ENCODE results near the gene SSC4D. TPM values are rescaled to one million over a fixed set of nuclear protein-coding genes. Genes with fewer than 3 reads are reported as not detected.
"Not testable (repeated sequence)": the region's sequence is repeated elsewhere in the genome, so short reads cannot be mapped to it uniquely, and the experiment has no call there.

SSC4D gene
- polyA plus RNA-seq (2013) = 0.71 TPM

GRCh38 chr7:76409537-76409936 is at the start of gene SSC4D:
Gene SSC4D, minus strand, starts transcription at chr7:76409697. Its CDS starts 5,258 bp downstream, at chr7:76404439.
- no peak within 1 kb of the TSS for H3K4me3 ChIP-seq (ENCODE audit: control insufficient read depth in 1 of 7, extremely low read depth in 1 of 7, insufficient read depth in 4 of 7, low read depth in 2 of 7, low read length in 6 of 7)
- H3K4me1 ChIP-seq (ENCODE audit: control extremely low read depth in 1 of 4, control insufficient read depth in 4 of 4, insufficient read depth in 4 of 4, low read length in 3 of 4) = peaks cover 0 to 5% (median 0%) of the 10 kb centered on the region in 4 experiments
- peaks cover 0 to 4% (median 0%) of the 10 kb centered on the region in 4 experiments for H3K36me3 ChIP-seq (ENCODE audit: control insufficient read depth in 4 of 4, insufficient read depth in 4 of 4, low read length in 3 of 4)
- ChIA-PET CTCF (interaction anchor here (1.1 kb wide), 1 partner anchor 16 kb away, joined by 3 read pairs; no protein-coding TSS in a partner anchor), POLR2A (no interaction called here)
- H3K27me3 ChIP-seq (replicated peaks in 2 of 5; ENCODE audit: control insufficient read depth in 4 of 5, insufficient read depth in 5 of 5, low read length in 4 of 5) = no peaks in the 10 kb centered on the region
- DNase-seq = no peak
- 93% methylated on average over 3 of the region's 6 CpGs for WGBS (ENCODE audit: insufficient coverage)
- H3K9me3 ChIP-seq (ENCODE audit: control extremely low read depth in 1 of 5, control insufficient read depth in 4 of 5, insufficient read depth in 2 of 5, low read depth in 1 of 5, low read length in 4 of 5) = no peaks in the 10 kb centered on the region
- H3K27ac ChIP-seq (ENCODE audit: insufficient read depth in 1 of 2, low read depth in 1 of 2, low read length in 2 of 2, poor library complexity in 1 of 2, severe bottlenecking in 2 of 2) = no peak within 1 kb of the TSS

- H3K9me3 ChIP-seq (ENCODE audit: control extremely low read depth in 1 of 5, control insufficient read depth in 4 of 5, insufficient read depth in 2 of 5, low read depth in 1 of 5, low read length in 4 of 5); H3K27me3 ChIP-seq (replicated peaks in 2 of 5; ENCODE audit: control insufficient read depth in 4 of 5, insufficient read depth in 5 of 5, low read length in 4 of 5); CTCF ChIA-PET; DNase-seq; H3K36me3 ChIP-seq (ENCODE audit: control insufficient read depth in 4 of 4, insufficient read depth in 4 of 4, low read length in 3 of 4); H3K27ac ChIP-seq (ENCODE audit: insufficient read depth in 1 of 2, low read depth in 1 of 2, low read length in 2 of 2, poor library complexity in 1 of 2, severe bottlenecking in 2 of 2); POLR2A ChIA-PET; H3K4me1 ChIP-seq (ENCODE audit: control extremely low read depth in 1 of 4, control insufficient read depth in 4 of 4, insufficient read depth in 4 of 4, low read length in 3 of 4); H3K4me3 ChIP-seq (ENCODE audit: control insufficient read depth in 1 of 7, extremely low read depth in 1 of 7, insufficient read depth in 4 of 7, low read depth in 2 of 7, low read length in 6 of 7): not testable (repeated sequence)
- WGBS (ENCODE audit: insufficient coverage) = no CpG with 5 or more reads among the region's 4 CpGs
These were observed 49.0 kb upstream of the SSC4D start for GRCh38 chr7:76458504-76458903.

- H3K4me1 ChIP-seq (ENCODE audit: control extremely low read depth in 1 of 4, control insufficient read depth in 4 of 4, insufficient read depth in 4 of 4, low read length in 3 of 4); H3K9me3 ChIP-seq (ENCODE audit: control extremely low read depth in 1 of 5, control insufficient read depth in 4 of 5, insufficient read depth in 2 of 5, low read depth in 1 of 5, low read length in 4 of 5); H3K4me3 ChIP-seq (ENCODE audit: control insufficient read depth in 1 of 7, extremely low read depth in 1 of 7, insufficient read depth in 4 of 7, low read depth in 2 of 7, low read length in 6 of 7); H3K36me3 ChIP-seq (ENCODE audit: control insufficient read depth in 4 of 4, insufficient read depth in 4 of 4, low read length in 3 of 4); POLR2A ChIA-PET; H3K27me3 ChIP-seq (replicated peaks in 2 of 5; ENCODE audit: control insufficient read depth in 4 of 5, insufficient read depth in 5 of 5, low read length in 4 of 5); CTCF ChIA-PET; H3K27ac ChIP-seq (ENCODE audit: insufficient read depth in 1 of 2, low read depth in 1 of 2, low read length in 2 of 2, poor library complexity in 1 of 2, severe bottlenecking in 2 of 2); DNase-seq: not testable (repeated sequence)
- no CpG with 5 or more reads among the region's 4 CpGs for WGBS (ENCODE audit: insufficient coverage)
These were observed 47.5 kb upstream of the SSC4D start for GRCh38 chr7:76457017-76457416.

- no CpG with 5 or more reads among the region's 5 CpGs for WGBS (ENCODE audit: insufficient coverage)
- H3K4me1 ChIP-seq (ENCODE audit: control extremely low read depth in 1 of 4, control insufficient read depth in 4 of 4, insufficient read depth in 4 of 4, low read length in 3 of 4); H3K27me3 ChIP-seq (replicated peaks in 2 of 5; ENCODE audit: control insufficient read depth in 4 of 5, insufficient read depth in 5 of 5, low read length in 4 of 5); H3K36me3 ChIP-seq (ENCODE audit: control insufficient read depth in 4 of 4, insufficient read depth in 4 of 4, low read length in 3 of 4); H3K9me3 ChIP-seq (ENCODE audit: control extremely low read depth in 1 of 5, control insufficient read depth in 4 of 5, insufficient read depth in 2 of 5, low read depth in 1 of 5, low read length in 4 of 5); CTCF ChIA-PET; POLR2A ChIA-PET; H3K27ac ChIP-seq (ENCODE audit: insufficient read depth in 1 of 2, low read depth in 1 of 2, low read length in 2 of 2, poor library complexity in 1 of 2, severe bottlenecking in 2 of 2): not testable (repeated sequence)
- peak; percentile 31 to 78 (median 75) for DNase-seq
- peak overlapping the region in 1 of 7 experiments; percentile 59 for H3K4me3 ChIP-seq (ENCODE audit: control insufficient read depth in 1 of 7, extremely low read depth in 1 of 7, insufficient read depth in 4 of 7, low read depth in 2 of 7, low read length in 6 of 7)
These were observed 36.1 kb upstream of the SSC4D start for GRCh38 chr7:76445577-76446008.

- H3K4me3 ChIP-seq (ENCODE audit: control insufficient read depth in 1 of 7, extremely low read depth in 1 of 7, insufficient read depth in 4 of 7, low read depth in 2 of 7, low read length in 6 of 7); H3K4me1 ChIP-seq (ENCODE audit: control extremely low read depth in 1 of 4, control insufficient read depth in 4 of 4, insufficient read depth in 4 of 4, low read length in 3 of 4); POLR2A ChIA-PET; H3K9me3 ChIP-seq (ENCODE audit: control extremely low read depth in 1 of 5, control insufficient read depth in 4 of 5, insufficient read depth in 2 of 5, low read depth in 1 of 5, low read length in 4 of 5); H3K36me3 ChIP-seq (ENCODE audit: control insufficient read depth in 4 of 4, insufficient read depth in 4 of 4, low read length in 3 of 4); H3K27me3 ChIP-seq (replicated peaks in 2 of 5; ENCODE audit: control insufficient read depth in 4 of 5, insufficient read depth in 5 of 5, low read length in 4 of 5); H3K27ac ChIP-seq (ENCODE audit: insufficient read depth in 1 of 2, low read depth in 1 of 2, low read length in 2 of 2, poor library complexity in 1 of 2, severe bottlenecking in 2 of 2); CTCF ChIA-PET: not testable (repeated sequence)
- peak in 2 of 3 donors; percentile 19 to 23 for DNase-seq
- 20% methylated on average over 1 of the region's 12 CpGs for WGBS (ENCODE audit: insufficient coverage)
These were observed 34.3 kb upstream of the SSC4D start for GRCh38 chr7:76443846-76444245.

GRCh38 chr7:76442664-76443446 is 33.4 kb upstream of the SSC4D start:
- H3K9me3 ChIP-seq (ENCODE audit: control extremely low read depth in 1 of 5, control insufficient read depth in 4 of 5, insufficient read depth in 2 of 5, low read depth in 1 of 5, low read length in 4 of 5); H3K36me3 ChIP-seq (ENCODE audit: control insufficient read depth in 4 of 4, insufficient read depth in 4 of 4, low read length in 3 of 4); CTCF ChIA-PET; DNase-seq; H3K27ac ChIP-seq (ENCODE audit: insufficient read depth in 1 of 2, low read depth in 1 of 2, low read length in 2 of 2, poor library complexity in 1 of 2, severe bottlenecking in 2 of 2); POLR2A ChIA-PET; H3K27me3 ChIP-seq (replicated peaks in 2 of 5; ENCODE audit: control insufficient read depth in 4 of 5, insufficient read depth in 5 of 5, low read length in 4 of 5); H3K4me3 ChIP-seq (ENCODE audit: control insufficient read depth in 1 of 7, extremely low read depth in 1 of 7, insufficient read depth in 4 of 7, low read depth in 2 of 7, low read length in 6 of 7); H3K4me1 ChIP-seq (ENCODE audit: control extremely low read depth in 1 of 4, control insufficient read depth in 4 of 4, insufficient read depth in 4 of 4, low read length in 3 of 4): not testable (repeated sequence)
- WGBS (ENCODE audit: insufficient coverage) = no CpG with 5 or more reads among the region's 5 CpGs

- H3K27me3 ChIP-seq (replicated peaks in 2 of 5; ENCODE audit: control insufficient read depth in 4 of 5, insufficient read depth in 5 of 5, low read length in 4 of 5); DNase-seq; H3K4me1 ChIP-seq (ENCODE audit: control extremely low read depth in 1 of 4, control insufficient read depth in 4 of 4, insufficient read depth in 4 of 4, low read length in 3 of 4); H3K36me3 ChIP-seq (ENCODE audit: control insufficient read depth in 4 of 4, insufficient read depth in 4 of 4, low read length in 3 of 4); H3K4me3 ChIP-seq (ENCODE audit: control insufficient read depth in 1 of 7, extremely low read depth in 1 of 7, insufficient read depth in 4 of 7, low read depth in 2 of 7, low read length in 6 of 7); POLR2A ChIA-PET; H3K27ac ChIP-seq (ENCODE audit: insufficient read depth in 1 of 2, low read depth in 1 of 2, low read length in 2 of 2, poor library complexity in 1 of 2, severe bottlenecking in 2 of 2); H3K9me3 ChIP-seq (ENCODE audit: control extremely low read depth in 1 of 5, control insufficient read depth in 4 of 5, insufficient read depth in 2 of 5, low read depth in 1 of 5, low read length in 4 of 5); CTCF ChIA-PET: not testable (repeated sequence)
- WGBS (ENCODE audit: insufficient coverage) = no CpG with 5 or more reads among the region's 10 CpGs
These were observed 32.3 kb upstream of the SSC4D start for GRCh38 chr7:76441792-76442191.
